HUES64 (cell line): ENCODE results near the gene PSME3IP1.

Experiments
- H3K27ac ChIP-seq: 2 replicates; pipeline ENCODE4 v1.7.0; 2013; ENCODE audit warnings: low read depth, low read length, inconsistent platforms
- H3K27me3 ChIP-seq: 2 replicates; pipeline ENCODE4 v1.6.1; 2013; ENCODE audit warnings: mild to moderate bottlenecking, low read length; ENCODE audit not compliant: insufficient read depth
- H3K36me3 ChIP-seq: 2 replicates; pipeline ENCODE4 v1.6.1; 2013; ENCODE audit warnings: mild to moderate bottlenecking, low read length; ENCODE audit not compliant: insufficient read depth
- H3K4me1 ChIP-seq: 2 replicates; pipeline ENCODE4 v1.6.1; 2013; ENCODE audit warnings: mild to moderate bottlenecking, low read length, moderate library complexity; ENCODE audit not compliant: insufficient read depth
- H3K4me3 ChIP-seq: 2 replicates; pipeline ENCODE4 v1.5.1; 2013; ENCODE audit warnings: mild to moderate bottlenecking, low read length, moderate library complexity
- H3K9ac ChIP-seq: 2 replicates; pipeline ENCODE4 v1.6.1; 2013; ENCODE audit warnings: mild to moderate bottlenecking, low read depth, low read length
- H3K9me3 ChIP-seq: 2 replicates; pipeline ENCODE4 v1.6.1; 2013; ENCODE audit warnings: low read depth, low read length; ENCODE audit not compliant: insufficient read depth
- WGBS: fragments of 150-250, 120-280 bp; methylation state at CpG from one replicate; pipeline ENCODE4 v1.1.7; 2013; ENCODE audit warnings: missing lambda C conversion rate; 5-methylcytosine and 5-hydroxymethylcytosine counted together

PSME3IP1 gene

GRCh38 chr16:57141822-57142631 is 43.8 kb downstream of the PSME3IP1 start:
- no peak overlapping the region for H3K4me3 ChIP-seq
- H3K27me3 ChIP-seq, result no peaks in the 10 kb centered on the region
- no peaks in the 10 kb centered on the region for H3K36me3 ChIP-seq
- no peaks in the 10 kb centered on the region for H3K9me3 ChIP-seq
- H3K27ac ChIP-seq, result no peak overlapping the region
- WGBS, result 91% methylated on average over 15 of the region's 16 CpGs
- H3K9ac ChIP-seq, result no peak overlapping the region
- peaks cover 6% of the 10 kb centered on the region for H3K4me1 ChIP-seq

- Histone ChIP-seq H3K36me3 (no peaks in the 10 kb centered on the region), H3K9me3 (no peaks in the 10 kb centered on the region), H3K27me3 (no peaks in the 10 kb centered on the region), H3K9ac (no peak overlapping the region), H3K4me3 (no peak overlapping the region), H3K27ac (no peak overlapping the region), H3K4me1 (no peaks in the 10 kb centered on the region)
- 92% methylated on average over 7 of the region's 7 CpGs for WGBS
These were observed 44.7 kb downstream of the PSME3IP1 start for GRCh38 chr16:57140931-57141668.

GRCh38 chr16:57138281-57138935 is 47.4 kb downstream of the PSME3IP1 start:
- no peaks in the 10 kb centered on the region for H3K36me3 ChIP-seq
- no peaks in the 10 kb centered on the region for H3K4me1 ChIP-seq
- no peaks in the 10 kb centered on the region for H3K27me3 ChIP-seq
- WGBS, result 83% methylated on average over 10 of the region's 10 CpGs
- H3K4me3 ChIP-seq, result no peak overlapping the region
- H3K27ac ChIP-seq, result no peak overlapping the region
- H3K9ac ChIP-seq, result no peak overlapping the region
- no peaks in the 10 kb centered on the region for H3K9me3 ChIP-seq

GRCh38 chr16:57137566-57138273 is 48.1 kb downstream of the PSME3IP1 start:
- WGBS, result 92% methylated on average over 10 of the region's 10 CpGs
- Histone ChIP-seq H3K27ac (no peak overlapping the region), H3K36me3 (no peaks in the 10 kb centered on the region), H3K4me1 (no peaks in the 10 kb centered on the region), H3K9me3 (no peaks in the 10 kb centered on the region), H3K9ac (no peak overlapping the region), H3K27me3 (no peaks in the 10 kb centered on the region), H3K4me3 (no peak overlapping the region)

GRCh38 chr16:57137043-57137442 is 48.8 kb downstream of the PSME3IP1 start:
- H3K27me3 ChIP-seq, result no peaks in the 10 kb centered on the region

GRCh38 chr16:57134982-57135381 is 50.9 kb downstream of the PSME3IP1 start:
- Histone ChIP-seq H3K9ac (no peak overlapping the region), H3K4me3 (no peak overlapping the region), H3K27ac (no peak overlapping the region), H3K36me3 (no peaks in the 10 kb centered on the region), H3K27me3 (no peaks in the 10 kb centered on the region), H3K4me1 (no peaks in the 10 kb centered on the region), H3K9me3 (no peaks in the 10 kb centered on the region)
- 80% methylated on average over 1 of the region's 2 CpGs for WGBS

More at GRCh38 chr16:57137043-57137442, 48.8 kb downstream of the PSME3IP1 start:
- Histone ChIP-seq H3K36me3 (no peaks in the 10 kb centered on the region), H3K9me3 (no peaks in the 10 kb centered on the region), H3K4me3 (no peak overlapping the region), H3K27ac (no peak overlapping the region), H3K4me1 (no peaks in the 10 kb centered on the region), H3K9ac (no peak overlapping the region)
- WGBS, result 87% methylated on average over 14 of the region's 14 CpGs

- no peak overlapping the region for H3K4me3 ChIP-seq
- 93% methylated on average over 10 of the region's 10 CpGs for WGBS
- no peak overlapping the region for H3K9ac ChIP-seq
- no peak overlapping the region for H3K27ac ChIP-seq
- H3K27me3 ChIP-seq, result no peaks in the 10 kb centered on the region
- no peaks in the 10 kb centered on the region for H3K4me1 ChIP-seq
- no peaks in the 10 kb centered on the region for H3K9me3 ChIP-seq
- H3K36me3 ChIP-seq, result no peaks in the 10 kb centered on the region
These were observed 52.0 kb downstream of the PSME3IP1 start for GRCh38 chr16:57133886-57134285.

GRCh38 chr16:57133031-57133430 is 52.8 kb downstream of the PSME3IP1 start:
- H3K4me1 ChIP-seq, result no peaks in the 10 kb centered on the region
- no peaks in the 10 kb centered on the region for H3K9me3 ChIP-seq
- WGBS, result 67% methylated on average over 4 of the region's 4 CpGs
- H3K27ac ChIP-seq, result no peak overlapping the region
- no peaks in the 10 kb centered on the region for H3K27me3 ChIP-seq
- no peak overlapping the region for H3K9ac ChIP-seq
- no peak overlapping the region for H3K4me3 ChIP-seq
- H3K36me3 ChIP-seq, result no peaks in the 10 kb centered on the region

GRCh38 chr16:57132470-57132869 is 53.4 kb downstream of the PSME3IP1 start:
- Histone ChIP-seq H3K4me3 (no peak overlapping the region), H3K9me3 (no peaks in the 10 kb centered on the region), H3K27me3 (no peaks in the 10 kb centered on the region), H3K36me3 (no peaks in the 10 kb centered on the region), H3K27ac (no peak overlapping the region), H3K9ac (no peak overlapping the region), H3K4me1 (no peaks in the 10 kb centered on the region)
- 93% methylated on average over 1 of the region's 1 CpG for WGBS

GRCh38 chr16:57131351-57131970 is 54.4 kb downstream of the PSME3IP1 start:
- WGBS, result 90% methylated on average over 17 of the region's 17 CpGs
- no peaks in the 10 kb centered on the region for H3K27me3 ChIP-seq

More at GRCh38 chr16:57131351-57131970, 54.4 kb downstream of the PSME3IP1 start:
- H3K4me1 ChIP-seq, result no peaks in the 10 kb centered on the region
- H3K9me3 ChIP-seq, result no peaks in the 10 kb centered on the region
- H3K9ac ChIP-seq, result peak overlapping the region; percentile 22; the same call in 1 of the 2 replicates
- H3K27ac ChIP-seq, result no peak overlapping the region
- H3K36me3 ChIP-seq, result no peaks in the 10 kb centered on the region
- no peak overlapping the region for H3K4me3 ChIP-seq
